Neural progenitor cell (in vitro differentiated cells): Measurements from ENCODE around the gene RCC2.

ENCODE experiments used
- EZH2 ChIP-seq: fragments of 200-600 bp; sonication (generic); IDR thresholded peaks from 2 replicates; pipeline ENCODE4 v1.6.1; 2017; ENCODE audit warnings: antibody characterized with exemption, mild to moderate bottlenecking, moderate library complexity
- EZH2phosphoT487 ChIP-seq: fragments of 200-600 bp; sonication (generic); IDR thresholded peaks from 2 replicates; pipeline ENCODE4 v1.6.1; 2017; ENCODE audit warnings: antibody characterized with exemption
- TF ChIP-seq, protein P1 (sequence below): fragments of 200-600 bp; sonication (generic); IDR thresholded peaks from 2 replicates; pipeline ENCODE4 v1.5.1; 2017; ENCODE audit warnings: antibody characterized with exemption, mild to moderate bottlenecking

DNA sequence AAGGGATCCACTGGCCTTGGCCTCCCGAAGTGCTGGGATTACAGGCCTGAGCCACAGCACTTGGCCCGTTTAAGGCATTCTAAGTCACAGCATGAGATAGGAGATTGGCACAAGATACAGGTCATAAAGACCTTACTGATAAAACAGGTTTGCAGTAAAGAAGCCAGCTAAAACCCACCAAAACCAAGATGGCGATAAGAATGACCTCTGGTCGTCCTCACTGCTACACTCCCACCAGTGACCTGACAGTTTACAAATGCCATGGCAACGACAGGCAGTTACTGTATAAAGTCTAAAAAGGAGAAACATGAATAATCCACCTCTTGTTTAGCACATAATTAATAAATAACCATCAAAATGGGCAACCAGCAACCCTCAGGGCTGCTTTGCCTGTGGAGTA is 33.3 kb upstream of the RCC2 start:
- TF ChIP-seq, protein P1, sequence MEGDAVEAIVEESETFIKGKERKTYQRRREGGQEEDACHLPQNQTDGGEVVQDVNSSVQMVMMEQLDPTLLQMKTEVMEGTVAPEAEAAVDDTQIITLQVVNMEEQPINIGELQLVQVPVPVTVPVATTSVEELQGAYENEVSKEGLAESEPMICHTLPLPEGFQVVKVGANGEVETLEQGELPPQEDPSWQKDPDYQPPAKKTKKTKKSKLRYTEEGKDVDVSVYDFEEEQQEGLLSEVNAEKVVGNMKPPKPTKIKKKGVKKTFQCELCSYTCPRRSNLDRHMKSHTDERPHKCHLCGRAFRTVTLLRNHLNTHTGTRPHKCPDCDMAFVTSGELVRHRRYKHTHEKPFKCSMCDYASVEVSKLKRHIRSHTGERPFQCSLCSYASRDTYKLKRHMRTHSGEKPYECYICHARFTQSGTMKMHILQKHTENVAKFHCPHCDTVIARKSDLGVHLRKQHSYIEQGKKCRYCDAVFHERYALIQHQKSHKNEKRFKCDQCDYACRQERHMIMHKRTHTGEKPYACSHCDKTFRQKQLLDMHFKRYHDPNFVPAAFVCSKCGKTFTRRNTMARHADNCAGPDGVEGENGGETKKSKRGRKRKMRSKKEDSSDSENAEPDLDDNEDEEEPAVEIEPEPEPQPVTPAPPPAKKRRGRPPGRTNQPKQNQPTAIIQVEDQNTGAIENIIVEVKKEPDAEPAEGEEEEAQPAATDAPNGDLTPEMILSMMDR, result no peak
- no peak for TF ChIP-seq EZH2phosphoT487
- TF ChIP-seq EZH2, result no peak
